Measurements from ENCODE around the gene DPPA4. TPM values are rescaled to one million over a fixed set of nuclear protein-coding genes. Genes with fewer than 3 reads are reported as not detected.
"Not testable (repeated sequence)": the region's sequence is repeated elsewhere in the genome, so short reads cannot be mapped to it uniquely, and the experiment has no call there.

DPPA4 gene
- total RNA-seq, 6 donors from 2014 or later = 0.37 to 0.77 TPM; not detected in 4

DNA sequence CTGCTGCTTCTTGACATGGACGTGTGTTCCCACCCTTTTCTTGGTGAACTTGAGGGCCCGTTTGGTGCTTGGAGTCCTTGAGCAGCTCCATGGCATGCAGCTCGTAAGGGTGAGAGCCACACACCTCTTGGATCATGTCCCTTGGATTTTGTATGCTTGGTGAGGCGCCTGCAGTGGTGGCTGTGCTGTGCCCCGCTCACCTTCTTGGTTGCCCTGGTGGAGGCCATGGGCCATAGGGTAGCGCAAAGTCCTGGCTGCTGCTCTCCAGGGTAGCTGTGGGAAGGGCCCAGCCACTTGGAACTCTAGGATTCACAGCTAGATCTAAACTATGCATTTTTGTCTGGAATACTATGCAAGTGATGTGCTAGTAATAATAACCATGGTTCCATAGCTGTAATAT lies 26.7 kb upstream of the DPPA4 start:
- H3K27me3 ChIP-seq = no peaks in the 10 kb centered on the region
- ATAC-seq (ENCODE audit: low FRiP score in 2 of 2) (no peak), DNase-seq (no peak)
- no peaks in the 10 kb centered on the region for H3K4me1 ChIP-seq
- H3K36me3 ChIP-seq = no peaks in the 10 kb centered on the region
- H3K4me3 ChIP-seq = no peak overlapping the region
- WGBS, 2 donors = 65 to 70% methylated on average over 5 to 6 of the region's 6 CpGs
- no peak overlapping the region for H3K27ac ChIP-seq
- no peak for TF ChIP-seq EP300 (IDR thresholded peaks at IDR 0.05)
- TF ChIP-seq, protein P1, sequence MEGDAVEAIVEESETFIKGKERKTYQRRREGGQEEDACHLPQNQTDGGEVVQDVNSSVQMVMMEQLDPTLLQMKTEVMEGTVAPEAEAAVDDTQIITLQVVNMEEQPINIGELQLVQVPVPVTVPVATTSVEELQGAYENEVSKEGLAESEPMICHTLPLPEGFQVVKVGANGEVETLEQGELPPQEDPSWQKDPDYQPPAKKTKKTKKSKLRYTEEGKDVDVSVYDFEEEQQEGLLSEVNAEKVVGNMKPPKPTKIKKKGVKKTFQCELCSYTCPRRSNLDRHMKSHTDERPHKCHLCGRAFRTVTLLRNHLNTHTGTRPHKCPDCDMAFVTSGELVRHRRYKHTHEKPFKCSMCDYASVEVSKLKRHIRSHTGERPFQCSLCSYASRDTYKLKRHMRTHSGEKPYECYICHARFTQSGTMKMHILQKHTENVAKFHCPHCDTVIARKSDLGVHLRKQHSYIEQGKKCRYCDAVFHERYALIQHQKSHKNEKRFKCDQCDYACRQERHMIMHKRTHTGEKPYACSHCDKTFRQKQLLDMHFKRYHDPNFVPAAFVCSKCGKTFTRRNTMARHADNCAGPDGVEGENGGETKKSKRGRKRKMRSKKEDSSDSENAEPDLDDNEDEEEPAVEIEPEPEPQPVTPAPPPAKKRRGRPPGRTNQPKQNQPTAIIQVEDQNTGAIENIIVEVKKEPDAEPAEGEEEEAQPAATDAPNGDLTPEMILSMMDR (IDR thresholded peaks at IDR 0.05) = no peak
- no peak for TF ChIP-seq POLR2A (IDR thresholded peaks at IDR 0.05)
- no peak for TF ChIP-seq POLR2AphosphoS5 (IDR thresholded peaks at IDR 0.05)
- no peaks in the 10 kb centered on the region for H3K9me3 ChIP-seq

DNA sequence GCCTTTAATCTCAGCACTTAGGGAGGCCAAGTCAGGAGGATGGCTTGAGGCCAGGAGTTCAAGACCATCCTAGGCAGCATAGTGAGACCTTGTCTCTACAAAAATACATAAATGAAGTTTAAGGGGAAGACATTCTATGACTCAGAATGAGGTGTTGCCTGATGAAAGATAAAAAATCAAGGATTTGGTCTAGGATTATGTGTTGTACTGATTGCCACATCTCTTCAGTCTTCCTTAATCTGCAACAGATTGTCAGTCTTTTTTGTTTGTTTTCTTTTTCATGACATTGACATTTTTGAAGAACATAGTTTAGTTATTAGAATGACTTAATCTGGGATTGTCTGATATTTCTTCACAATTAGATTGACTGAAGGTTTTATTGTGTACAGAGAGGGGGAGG lies 26.3 kb upstream of the DPPA4 start:
- ATAC-seq (ENCODE audit: low FRiP score in 2 of 2) = no peak
- H3K9me3 ChIP-seq = no peaks in the 10 kb centered on the region
- no peak for DNase-seq
- H3K36me3 ChIP-seq = no peaks in the 10 kb centered on the region
- H3K4me3 ChIP-seq = no peak overlapping the region
- no peaks in the 10 kb centered on the region for H3K27me3 ChIP-seq
- no peaks in the 10 kb centered on the region for H3K4me1 ChIP-seq
- H3K27ac ChIP-seq = no peak overlapping the region
- TF ChIP-seq POLR2AphosphoS5 (IDR thresholded peaks at IDR 0.05) = no peak
- TF ChIP-seq POLR2A (IDR thresholded peaks at IDR 0.05) = no peak
- no peak for TF ChIP-seq EP300 (IDR thresholded peaks at IDR 0.05)
- TF ChIP-seq, protein P1 (IDR thresholded peaks at IDR 0.05) = no peak

DNA sequence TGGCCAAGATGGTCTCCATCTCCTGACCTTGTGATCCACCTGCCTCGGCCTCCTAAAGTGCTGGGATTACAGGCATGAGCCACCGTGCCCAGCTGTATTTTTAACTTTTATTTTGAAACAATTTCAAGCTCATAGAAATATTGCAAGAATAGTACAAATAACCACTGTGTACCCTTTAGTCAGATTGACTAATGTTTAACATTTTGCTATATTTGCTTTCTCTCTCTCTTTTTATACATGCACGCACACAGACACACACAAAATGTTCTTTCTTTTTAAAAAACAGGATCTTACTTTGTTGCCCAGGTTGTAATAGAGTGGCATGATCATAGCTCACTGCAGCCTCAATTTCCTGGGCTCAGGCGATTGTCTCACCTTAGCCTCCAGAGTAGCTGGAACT lies 25.5 kb upstream of the DPPA4 start:
- Histone ChIP-seq H3K4me1 (no peaks in the 10 kb centered on the region), H3K9me3 (no peaks in the 10 kb centered on the region), H3K4me3 (no peak overlapping the region), H3K36me3 (no peaks in the 10 kb centered on the region), H3K27me3 (no peaks in the 10 kb centered on the region), H3K27ac (no peak overlapping the region)
- DNase-seq (no peak), ATAC-seq (ENCODE audit: low FRiP score in 2 of 2) (no peak)
- 85 to 87% methylated on average over 4 of the region's 4 CpGs for WGBS, 2 donors
- TF ChIP-seq, protein P1 (IDR thresholded peaks at IDR 0.05) = no peak
- TF ChIP-seq EP300 (IDR thresholded peaks at IDR 0.05) (no peak), POLR2A (IDR thresholded peaks at IDR 0.05) (no peak), POLR2AphosphoS5 (IDR thresholded peaks at IDR 0.05) (no peak)

DNA sequence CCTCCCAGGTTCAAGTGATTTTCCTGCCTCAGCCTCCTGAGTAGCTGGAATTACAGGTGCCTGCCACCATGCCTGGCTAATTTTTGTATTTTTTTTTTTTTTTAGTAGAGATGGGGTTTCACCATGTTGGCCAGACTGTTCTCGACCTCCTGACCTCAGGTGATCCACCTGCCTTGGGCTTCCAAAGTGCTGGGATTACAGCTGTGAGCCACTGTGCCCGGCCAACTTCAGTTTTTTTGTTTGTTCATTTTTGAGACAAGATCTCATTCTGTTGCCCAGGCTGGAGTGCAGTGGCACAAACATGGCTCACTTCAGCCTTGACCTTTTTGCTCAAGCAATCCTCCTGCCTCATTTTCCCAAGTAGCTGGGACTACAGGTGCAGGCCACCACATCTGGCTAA lies 21.5 kb upstream of the DPPA4 start:
- not testable (repeated sequence) for H3K36me3 ChIP-seq; H3K27me3 ChIP-seq; H3K4me3 ChIP-seq; H3K9me3 ChIP-seq; H3K4me1 ChIP-seq; H3K27ac ChIP-seq; ATAC-seq (ENCODE audit: low FRiP score in 2 of 2); DNase-seq
- WGBS, 2 donors = 71 to 87% methylated on average over 2 of the region's 2 CpGs

DNA sequence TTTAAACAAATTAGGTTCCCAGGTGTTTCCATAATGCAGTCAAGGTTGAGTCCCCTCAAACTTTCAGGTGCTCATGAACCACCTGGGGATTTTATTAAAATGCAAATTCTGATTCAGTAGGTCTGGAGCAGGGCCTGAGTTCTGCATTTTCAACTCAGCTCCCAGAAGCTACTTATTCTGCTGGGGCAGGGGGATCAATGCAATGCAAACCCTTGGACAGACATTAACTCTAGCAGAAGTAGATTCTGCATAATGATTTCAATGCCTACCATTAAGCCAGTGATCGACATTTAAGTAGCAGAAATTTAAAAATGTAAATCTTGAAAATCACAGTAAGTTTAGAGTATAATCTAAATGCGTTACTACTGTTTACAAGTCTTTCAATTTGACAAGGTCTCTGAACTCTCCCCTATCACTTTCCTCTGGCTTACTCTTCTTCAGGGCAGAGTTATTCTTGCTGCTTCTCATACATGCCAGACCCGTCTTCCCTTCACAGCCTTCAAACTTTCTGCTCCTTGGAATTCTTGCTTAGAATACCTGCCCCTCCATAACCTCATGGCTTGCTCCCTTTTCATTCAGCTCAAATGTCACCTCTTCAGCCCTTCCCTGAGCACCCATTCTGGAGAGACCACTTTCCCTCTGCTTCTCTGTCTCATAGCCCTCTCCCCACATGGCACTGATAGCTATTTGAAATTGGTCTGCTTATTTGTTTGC lies 19.3 kb upstream of the DPPA4 start:
- WGBS, 2 donors = 65 to 78% methylated on average over 3 of the region's 3 CpGs
- no peak for ATAC-seq (ENCODE audit: low FRiP score in 2 of 2)
- no peaks in the 10 kb centered on the region for H3K36me3 ChIP-seq
- no peaks in the 10 kb centered on the region for H3K9me3 ChIP-seq
- no peak for DNase-seq
- H3K27me3 ChIP-seq = no peaks in the 10 kb centered on the region
- no peak overlapping the region for H3K4me3 ChIP-seq
- no peaks in the 10 kb centered on the region for H3K4me1 ChIP-seq
- TF ChIP-seq, protein P1 (IDR thresholded peaks at IDR 0.05) = no peak
- TF ChIP-seq EP300 (IDR thresholded peaks at IDR 0.05) = no peak
- no peak for TF ChIP-seq POLR2A (IDR thresholded peaks at IDR 0.05)
- TF ChIP-seq POLR2AphosphoS5 (IDR thresholded peaks at IDR 0.05) = no peak
- no peak overlapping the region for H3K27ac ChIP-seq
